ENCODE results near the gene CBFA2T3.

DNA sequence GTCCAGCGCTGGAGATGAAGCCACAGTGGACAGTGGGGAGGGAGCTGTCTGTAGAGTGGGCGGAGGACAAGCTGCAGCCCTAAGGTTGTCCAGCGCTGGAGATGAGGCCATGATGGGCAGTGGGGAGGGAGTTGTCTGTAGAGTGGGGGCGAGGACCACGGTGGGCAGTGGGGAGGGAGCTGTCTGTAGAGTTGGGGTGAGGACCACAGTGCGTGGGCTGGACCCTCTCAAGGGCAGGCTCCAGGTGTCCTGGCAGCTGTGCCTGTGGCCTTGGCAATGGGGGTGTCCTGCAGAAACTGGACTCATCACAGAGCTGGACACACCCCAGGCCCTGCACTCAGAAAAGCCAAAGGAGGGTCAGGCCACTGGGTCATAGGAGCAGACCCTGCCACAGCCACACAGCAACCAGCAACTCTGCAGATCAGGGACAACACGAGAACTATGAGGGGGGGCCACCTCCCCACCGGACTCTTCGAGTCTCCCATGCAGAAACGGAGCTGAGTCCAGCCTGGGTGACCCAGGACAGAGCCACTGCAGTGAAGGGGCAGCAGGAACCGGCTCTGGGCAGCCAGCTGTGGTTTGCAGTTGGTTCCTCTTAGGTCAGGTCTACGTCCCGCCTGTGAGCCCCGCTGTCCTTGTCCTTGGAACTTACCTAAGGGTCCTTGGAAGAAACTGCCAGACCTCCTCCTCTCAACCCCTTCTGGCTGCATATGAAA, 33.4 kb upstream of the CBFA2T3 start:
- no peak for TF ChIP-seq SUZ12 (IDR thresholded peaks at IDR 0.05; ENCODE audit: low read depth, low read length)
- TF ChIP-seq MYC (CRISPR knock-in tag; IDR thresholded peaks at IDR 0.05; ENCODE audit: borderline replicate concordance): no peak
- TF ChIP-seq, protein P1, sequence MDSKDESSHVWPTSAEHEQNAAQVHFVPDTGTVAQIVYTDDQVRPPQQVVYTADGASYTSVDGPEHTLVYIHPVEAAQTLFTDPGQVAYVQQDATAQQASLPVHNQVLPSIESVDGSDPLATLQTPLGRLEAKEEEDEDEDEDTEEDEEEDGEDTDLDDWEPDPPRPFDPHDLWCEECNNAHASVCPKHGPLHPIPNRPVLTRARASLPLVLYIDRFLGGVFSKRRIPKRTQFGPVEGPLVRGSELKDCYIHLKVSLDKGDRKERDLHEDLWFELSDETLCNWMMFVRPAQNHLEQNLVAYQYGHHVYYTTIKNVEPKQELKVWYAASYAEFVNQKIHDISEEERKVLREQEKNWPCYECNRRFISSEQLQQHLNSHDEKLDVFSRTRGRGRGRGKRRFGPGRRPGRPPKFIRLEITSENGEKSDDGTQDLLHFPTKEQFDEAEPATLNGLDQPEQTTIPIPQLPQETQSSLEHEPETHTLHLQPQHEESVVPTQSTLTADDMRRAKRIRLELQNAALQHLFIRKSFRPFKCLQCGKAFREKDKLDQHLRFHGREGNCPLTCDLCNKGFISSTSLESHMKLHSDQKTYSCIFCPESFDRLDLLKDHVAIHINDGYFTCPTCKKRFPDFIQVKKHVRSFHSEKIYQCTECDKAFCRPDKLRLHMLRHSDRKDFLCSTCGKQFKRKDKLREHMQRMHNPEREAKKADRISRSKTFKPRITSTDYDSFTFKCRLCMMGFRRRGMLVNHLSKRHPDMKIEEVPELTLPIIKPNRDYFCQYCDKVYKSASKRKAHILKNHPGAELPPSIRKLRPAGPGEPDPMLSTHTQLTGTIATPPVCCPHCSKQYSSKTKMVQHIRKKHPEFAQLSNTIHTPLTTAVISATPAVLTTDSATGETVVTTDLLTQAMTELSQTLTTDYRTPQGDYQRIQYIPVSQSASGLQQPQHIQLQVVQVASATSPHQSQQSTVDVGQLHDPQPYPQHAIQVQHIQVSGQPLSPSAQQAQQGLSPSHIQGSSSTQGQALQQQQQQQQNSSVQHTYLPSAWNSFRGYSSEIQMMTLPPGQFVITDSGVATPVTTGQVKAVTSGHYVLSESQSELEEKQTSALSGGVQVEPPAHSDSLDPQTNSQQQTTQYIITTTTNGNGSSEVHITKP (CRISPR knock-in tag; IDR thresholded peaks at IDR 0.05; ENCODE audit: low read depth): no peak
- no peak for TF ChIP-seq HNRNPLL (IDR thresholded peaks at IDR 0.05; ENCODE audit: low read depth, low read length, poor library complexity, severe bottlenecking)
- no peak for TF ChIP-seq PCBP1 (IDR thresholded peaks at IDR 0.05; ENCODE audit: borderline replicate concordance, low read depth, low read length)
- TF ChIP-seq ZNF317 (CRISPR knock-in tag; IDR thresholded peaks at IDR 0.05): no peak
- no peak for TF ChIP-seq GABPA (IDR thresholded peaks at IDR 0.05; ENCODE audit: low read depth, low read length)
- TF ChIP-seq GABPA (CRISPR knock-in tag; IDR thresholded peaks at IDR 0.05; ENCODE audit: low read depth): no peak
- TF ChIP-seq JUN (CRISPR knock-in tag; IDR thresholded peaks at IDR 0.05): no peak
- no peak for TF ChIP-seq NR2F2 (IDR thresholded peaks at IDR 0.05; ENCODE audit: borderline replicate concordance, low read depth)
- TF ChIP-seq MED13 (CRISPR knock-in tag; IDR thresholded peaks at IDR 0.05): no peak
- no peak for TF ChIP-seq ZNF232 (CRISPR knock-in tag; IDR thresholded peaks at IDR 0.05; ENCODE audit: borderline replicate concordance)
- TF ChIP-seq ZBTB3 (CRISPR knock-in tag; IDR thresholded peaks at IDR 0.05; ENCODE audit: borderline replicate concordance, low read depth): no peak

Measured in HepG2 (cell line).